GM19240 (cell line): ENCODE measurements around the gene DCAF12.
A peak's percentile ranks its signal among the peaks of the same experiment; 100 is the strongest.
"Not testable (repeated sequence)": the region's sequence is repeated elsewhere in the genome, so short reads cannot be mapped to it uniquely, and the experiment has no call there.

ENCODE experiments used
- DNase-seq: peaks from one replicate; pipeline ENCODE4 v3.0.0; 2011; ENCODE audit warnings: low spot score; ENCODE audit not compliant: insufficient read length

Gene DCAF12

GRCh38 chr9:34126207-34127034 lies at the start of gene DCAF12:
DCAF12 (minus strand) TSS chr9:34126698; CDS start chr9:34126431, 267 bp downstream.
- peak; percentile 86 for DNase-seq

GRCh38 chr9:34176089-34176488 lies 49.6 kb upstream of the DCAF12 start:
- no peak for DNase-seq

- no peak for DNase-seq
These were observed 45.4 kb upstream of the DCAF12 start for GRCh38 chr9:34171753-34172535.

- no peak for DNase-seq
These were observed 43.9 kb upstream of the DCAF12 start for GRCh38 chr9:34170237-34170991.

- no peak for DNase-seq
These were observed 42.6 kb upstream of the DCAF12 start for GRCh38 chr9:34169125-34169524.

- no peak for DNase-seq
These were observed 36.9 kb upstream of the DCAF12 start for GRCh38 chr9:34163434-34163833.

- no peak for DNase-seq
These were observed 31.9 kb upstream of the DCAF12 start for GRCh38 chr9:34158362-34158869.

GRCh38 chr9:34157898-34158297 lies 31.4 kb upstream of the DCAF12 start:
- DNase-seq: no peak

- DNase-seq: no peak
These were observed 30.8 kb upstream of the DCAF12 start for GRCh38 chr9:34157318-34157717.

GRCh38 chr9:34154057-34154456 lies 27.6 kb upstream of the DCAF12 start:
- DNase-seq: no peak

- no peak for DNase-seq
These were observed 24.9 kb upstream of the DCAF12 start for GRCh38 chr9:34151398-34151797.

GRCh38 chr9:34145165-34145564 lies 18.7 kb upstream of the DCAF12 start:
- DNase-seq: no peak

- DNase-seq: no peak
These were observed 16.6 kb upstream of the DCAF12 start for GRCh38 chr9:34143116-34143515.

- DNase-seq: no peak
These were observed 14.4 kb upstream of the DCAF12 start for GRCh38 chr9:34140853-34141252.

GRCh38 chr9:34139477-34140146 lies 13.1 kb upstream of the DCAF12 start:
- no peak for DNase-seq

GRCh38 chr9:34138644-34139043 lies 12.1 kb upstream of the DCAF12 start:
- not testable (repeated sequence) for DNase-seq

GRCh38 chr9:34134521-34134920 lies 8.0 kb upstream of the DCAF12 start:
- no peak for DNase-seq

- no peak for DNase-seq
These were observed 7.0 kb upstream of the DCAF12 start for GRCh38 chr9:34133436-34133949.

- DNase-seq: no peak
These were observed 5.1 kb upstream of the DCAF12 start for GRCh38 chr9:34131571-34131970.

GRCh38 chr9:34127035-34127948 lies 794 bp upstream of the DCAF12 start:
- no peak for DNase-seq
